Fibroblast of lung (primary cell): ENCODE results near the gene VAV1. TPM values are rescaled to one million over a fixed set of nuclear protein-coding genes. Genes with fewer than 3 reads are reported as not detected.

ENCODE experiments used
- DNase-seq, 2 donors: peaks; one replicate each; pipeline versions ENCODE4 v3.0.0 to v3.0.0-alpha.2; 2010; ENCODE audit warnings: low read depth in 2 of 2
- H2AFZ ChIP-seq: 2 replicates; pipeline ENCODE4 v1.5.1; 2012; ENCODE audit warnings: low read length, control low read depth, inconsistent platforms
- H3K27ac ChIP-seq: 2 replicates; pipeline ENCODE4 v1.5.1; 2011; ENCODE audit warnings: low read length, control low read depth; ENCODE audit not compliant: insufficient read depth
- H3K27me3 ChIP-seq: 2 replicates; pipeline ENCODE4 v1.5.1; 2011; ENCODE audit warnings: mild to moderate bottlenecking, low read length; ENCODE audit not compliant: control insufficient read depth, insufficient read depth
- H3K36me3 ChIP-seq: 2 replicates; pipeline ENCODE4 v1.5.1; 2011; ENCODE audit warnings: low read length; ENCODE audit not compliant: control insufficient read depth, insufficient read depth
- H3K4me1 ChIP-seq: 2 replicates; pipeline ENCODE4 v1.5.1; 2011; ENCODE audit warnings: low read length; ENCODE audit not compliant: control insufficient read depth, insufficient read depth; ENCODE audit errors: extremely low read depth
- H3K4me2 ChIP-seq: 2 replicates; pipeline ENCODE4 v1.5.1; 2011; ENCODE audit warnings: low read length, control low read depth; ENCODE audit not compliant: insufficient read depth; ENCODE audit errors: extremely low read depth
- H3K4me3 ChIP-seq, 4 experiments: fragments of 200-600 bp in 1 of 4; sonication (generic) in 1 of 4; replicated peaks in 1 of 4; 2 replicates each; pipeline ENCODE4 v1.5.1; 2011 to 2016; ENCODE audit warnings: low read length in 4 of 4, low read depth in 3 of 4, mild to moderate bottlenecking in 3 of 4, control low read depth in 2 of 4, inconsistent platforms in 1 of 4, mixed read lengths in 1 of 4; ENCODE audit not compliant: insufficient read depth in 1 of 4; ENCODE audit errors: control extremely low read depth in 1 of 4
- H3K79me2 ChIP-seq: 2 replicates; pipeline ENCODE4 v1.5.1; 2012; ENCODE audit warnings: mild to moderate bottlenecking, low read length, inconsistent platforms; ENCODE audit not compliant: control insufficient read depth, insufficient read depth
- H3K9ac ChIP-seq: 2 replicates; pipeline ENCODE4 v1.5.1; 2011; ENCODE audit warnings: mild to moderate bottlenecking, low read length, control low read depth; ENCODE audit not compliant: insufficient read depth
- H3K9me3 ChIP-seq: 2 replicates; pipeline ENCODE4 v1.5.1; 2012; ENCODE audit warnings: low read depth, low read length; ENCODE audit not compliant: control insufficient read depth, insufficient read depth
- H4K20me1 ChIP-seq: 2 replicates; pipeline ENCODE4 v1.5.1; 2011; ENCODE audit warnings: low read length; ENCODE audit not compliant: control insufficient read depth, insufficient read depth; ENCODE audit errors: extremely low read depth
- CTCF ChIP-seq, 2 donors: IDR thresholded peaks in 1 of 2; conservative IDR thresholded peaks in 1 of 2; 1 replicate in 1 of 2; 2 replicates in 1 of 2; pipeline ENCODE4 v1.5.1; 2011 to 2012; ENCODE audit warnings: low read length in 2 of 2, control low read depth in 1 of 2, inconsistent platforms in 1 of 2, low read depth in 1 of 2, mild to moderate bottlenecking in 1 of 2
- EZH2 ChIP-seq: IDR thresholded peaks from 2 replicates; pipeline ENCODE4 v1.5.1; 2012; ENCODE audit warnings: low read length, control low read depth, mild to moderate bottlenecking; ENCODE audit errors: missing control alignments
- polyA plus RNA-seq, 2 donors: library from polyadenylated mRNA; depleted of rRNA in 1 of 2; stranded (reverse) in 1 of 2; unstranded in 1 of 2; fragments of >200 nt; gene quantifications; 2 replicates each; pipeline ENCODE4 v1.2.1, GENCODE V29; 2011 to 2012; ENCODE audit warnings: missing spikeins in 1 of 2
- total RNA-seq: library from RNA; depleted of rRNA; stranded (reverse); fragments of >200 nt; gene quantifications from 2 replicates; pipeline ENCODE4 v1.2.1, GENCODE V29; 2014

Gene VAV1
- total and polyA plus RNA-seq, 2 donors (not counting 1 experiment from before 2014, with no cell fraction given), result not detected

DNA sequence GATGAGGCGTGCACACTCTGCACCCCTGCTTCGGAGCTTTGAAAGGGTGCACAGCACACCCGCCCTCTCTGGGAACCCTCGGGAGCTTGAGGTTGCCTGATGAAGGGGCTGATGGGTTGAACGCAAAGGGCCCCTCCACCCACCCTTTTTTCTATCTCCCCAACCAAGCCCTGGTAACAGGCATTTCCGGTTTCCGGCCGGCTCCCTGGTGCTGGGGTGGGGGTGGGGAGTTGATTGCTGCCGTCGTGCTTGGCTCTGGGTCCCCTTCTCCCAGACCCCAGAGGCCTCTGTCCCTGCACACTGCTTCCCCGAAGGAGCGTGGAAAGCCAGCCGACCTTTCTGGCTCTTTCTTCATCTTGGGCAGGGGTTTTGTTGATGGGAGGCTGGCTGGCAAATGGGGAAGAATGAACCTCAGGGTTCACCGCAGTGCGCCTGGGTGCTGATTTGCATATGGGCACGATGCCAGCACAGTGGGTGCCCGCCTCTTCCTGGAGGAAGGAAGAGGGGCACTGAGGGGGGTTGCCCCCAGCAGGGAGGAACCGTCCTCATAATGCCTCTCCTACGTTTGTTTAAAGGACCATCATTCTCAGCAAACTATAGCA, 29.1 kb downstream of the VAV1 start:
- H3K79me2 ChIP-seq, result no peaks in the 10 kb centered on the region
- H3K27ac ChIP-seq, result no peak overlapping the region
- H3K4me3 ChIP-seq, result no peak overlapping the region
- no peak overlapping the region for H3K4me2 ChIP-seq
- H2AFZ ChIP-seq, result no peak overlapping the region
- H3K4me1 ChIP-seq, result no peaks in the 10 kb centered on the region
- peak in 1 of 2 donors; percentile 12 for DNase-seq
- H3K36me3 ChIP-seq, result no peaks in the 10 kb centered on the region
- no peak for TF ChIP-seq CTCF (conservative IDR thresholded peaks at IDR 0.05 in 1 of 2, IDR thresholded peaks at IDR 0.05 in 1 of 2; ENCODE audit: low read depth in 1 of 2, low read length in 2 of 2)
- no peak for TF ChIP-seq EZH2
- no peaks in the 10 kb centered on the region for H3K9me3 ChIP-seq
- H4K20me1 ChIP-seq, result no peaks in the 10 kb centered on the region
- no peak overlapping the region for H3K9ac ChIP-seq
- no peaks in the 10 kb centered on the region for H3K27me3 ChIP-seq

GRCh38 chr19:6802336-6803035, 30.0 kb downstream of the VAV1 start:
- Histone ChIP-seq H3K4me2 (no peak overlapping the region), H3K27me3 (no peaks in the 10 kb centered on the region), H3K79me2 (no peaks in the 10 kb centered on the region), H3K36me3 (no peaks in the 10 kb centered on the region), H3K9me3 (no peaks in the 10 kb centered on the region), H3K4me1 (no peaks in the 10 kb centered on the region), H2AFZ (no peak overlapping the region), H3K9ac (no peak overlapping the region), H3K27ac (no peak overlapping the region), H3K4me3 (no peak overlapping the region), H4K20me1 (no peaks in the 10 kb centered on the region)
- DNase-seq, result no peak
- no peak for TF ChIP-seq CTCF (conservative IDR thresholded peaks at IDR 0.05 in 1 of 2, IDR thresholded peaks at IDR 0.05 in 1 of 2; ENCODE audit: low read depth in 1 of 2, low read length in 2 of 2)

- H3K27me3 ChIP-seq, result no peaks in the 10 kb centered on the region
- no peaks in the 10 kb centered on the region for H3K9me3 ChIP-seq
- no peaks in the 10 kb centered on the region for H4K20me1 ChIP-seq
- H3K27ac ChIP-seq, result no peak overlapping the region
- H3K79me2 ChIP-seq, result no peaks in the 10 kb centered on the region
- H3K4me1 ChIP-seq, result no peaks in the 10 kb centered on the region
- H3K9ac ChIP-seq, result no peak overlapping the region
- no peak for TF ChIP-seq EZH2
- no peak for TF ChIP-seq CTCF (conservative IDR thresholded peaks at IDR 0.05 in 1 of 2, IDR thresholded peaks at IDR 0.05 in 1 of 2; ENCODE audit: low read depth in 1 of 2, low read length in 2 of 2)
- H2AFZ ChIP-seq, result no peak overlapping the region
- no peak overlapping the region for H3K4me3 ChIP-seq
- no peak for DNase-seq
- H3K36me3 ChIP-seq, result no peaks in the 10 kb centered on the region
- no peak overlapping the region for H3K4me2 ChIP-seq
Measured at GRCh38 chr19:6803036-6803404, 30.5 kb downstream of the VAV1 start.
